Hepatocyte (in vitro differentiated cells): Measurements from ENCODE around the gene ZFPM1. TPM values are rescaled to one million over a fixed set of nuclear protein-coding genes. Genes with fewer than 3 reads are reported as not detected.

ENCODE experiments used
- DNase-seq: peaks from one replicate; pipeline ENCODE4 v3.0.0-alpha.2; 2016; ENCODE audit warnings: low spot score
- H2AFZ ChIP-seq: fragments of 200-600 bp; sonication (generic); 2 replicates; pipeline ENCODE4 v1.6.0; 2016; ENCODE audit warnings: antibody characterized with exemption, mild to moderate bottlenecking
- H3K27ac ChIP-seq: fragments of 200-600 bp; sonication (generic); 2 replicates; pipeline ENCODE4 v1.5.1; 2016; ENCODE audit warnings: mild to moderate bottlenecking
- H3K27me3 ChIP-seq: fragments of 200-600 bp; sonication (generic); 2 replicates; pipeline ENCODE4 v1.6.1; 2016
- H3K36me3 ChIP-seq: fragments of 200-600 bp; sonication (generic); replicated peaks from 2 replicates; pipeline ENCODE4 v1.5.1; 2016; ENCODE audit warnings: low read depth; ENCODE audit not compliant: insufficient read depth
- H3K4me1 ChIP-seq: fragments of 200-600 bp; sonication (generic); 2 replicates; pipeline ENCODE4 v1.5.1; 2016; ENCODE audit warnings: mild to moderate bottlenecking, moderate library complexity; ENCODE audit not compliant: insufficient read depth
- H3K4me2 ChIP-seq: fragments of 200-600 bp; sonication (generic); 2 replicates; pipeline ENCODE4 v1.6.0; 2016
- H3K4me3 ChIP-seq: fragments of 200-600 bp; sonication (generic); 2 replicates; pipeline ENCODE4 v1.5.1; 2016; ENCODE audit warnings: mild to moderate bottlenecking
- H3K79me2 ChIP-seq: fragments of 200-600 bp; sonication (generic); 2 replicates; pipeline ENCODE4 v1.6.0; 2017; ENCODE audit warnings: mild to moderate bottlenecking
- H3K9me2 ChIP-seq: fragments of 200-600 bp; sonication (generic); replicated peaks from 2 replicates; pipeline ENCODE4 v1.6.0; 2017; ENCODE audit warnings: mild to moderate bottlenecking; ENCODE audit not compliant: insufficient read depth
- H3K9me3 ChIP-seq: fragments of 200-600 bp; sonication (generic); 2 replicates; pipeline ENCODE4 v1.5.1; 2016; ENCODE audit warnings: low read depth, mild to moderate bottlenecking
- H4K20me1 ChIP-seq: fragments of 200-600 bp; sonication (generic); 2 replicates; pipeline ENCODE4 v1.6.0; 2016; ENCODE audit warnings: mild to moderate bottlenecking; ENCODE audit not compliant: insufficient read depth, poor library complexity, severe bottlenecking
- CTCF ChIP-seq: fragments of 200-600 bp; sonication (generic); IDR thresholded peaks from 2 replicates; pipeline ENCODE4 v1.5.1; 2016; ENCODE audit warnings: antibody characterized with exemption, mild to moderate bottlenecking; ENCODE audit not compliant: poor library complexity
- EZH2 ChIP-seq: fragments of 200-600 bp; sonication (generic); IDR thresholded peaks from 2 replicates; pipeline ENCODE4 v1.6.1; 2016; ENCODE audit warnings: antibody characterized with exemption, mild to moderate bottlenecking, borderline replicate concordance
- EZH2phosphoT487 ChIP-seq: fragments of 200-600 bp; sonication (generic); IDR thresholded peaks from one replicate; pipeline ENCODE4 v1.6.1; 2018; ENCODE audit warnings: antibody characterized with exemption, mild to moderate bottlenecking, low read depth, moderate library complexity; ENCODE audit not compliant: unreplicated experiment, severe bottlenecking
- WGBS: methylation state at CpG from one replicate; pipeline ENCODE4 v1.1.6; 2016; ENCODE audit warnings: low lambda C conversion rate; ENCODE audit errors: missing lambda C conversion rate; 5-methylcytosine and 5-hydroxymethylcytosine counted together
- microRNA-seq: library from miRNA; unstranded; fragments of <30 nt; microRNA quantifications from one replicate; pipeline ENCODE4, GENCODE V29; 2017
- polyA plus RNA-seq: library from polyadenylated mRNA; unstranded; fragments of >200 nt; fragmentation: Nextera tagmentation; extraction: Ambion mirVana; gene quantifications from 2 replicates; pipeline ENCODE4 v1.2.1, GENCODE V29; 2016
- small RNA-seq: library from RNA; depleted of rRNA; stranded (forward); fragments of <200 nt; gene quantifications from one replicate; pipeline ENCODE3, GENCODE V24; 2014
- total RNA-seq: library from RNA; depleted of rRNA; stranded (reverse); fragments of >200 nt; gene quantifications from 2 replicates; pipeline ENCODE4 v1.2.3, GENCODE V29; 2014

ZFPM1 gene
- total and polyA plus RNA-seq, 2 experiments from 2014 or later: 4.1 to 11.9 TPM

- no peaks in the 10 kb centered on the region for H3K36me3 ChIP-seq
- H3K27me3 ChIP-seq: no peaks in the 10 kb centered on the region
- H3K27ac ChIP-seq: no peak overlapping the region
- DNase-seq: no peak
- H3K4me1 ChIP-seq: no peaks in the 10 kb centered on the region
- no peak overlapping the region for H3K4me2 ChIP-seq
- H3K9me3 ChIP-seq: no peaks in the 10 kb centered on the region
- H3K9me2 ChIP-seq: no peaks in the 10 kb centered on the region
- 86% methylated on average over 6 of the region's 6 CpGs for WGBS
- H2AFZ ChIP-seq: no peak overlapping the region
- TF ChIP-seq EZH2phosphoT487 (no peak), CTCF (no peak), EZH2 (no peak)
- H4K20me1 ChIP-seq: peaks cover 26% of the 10 kb centered on the region
- peaks cover 29% of the 10 kb centered on the region for H3K79me2 ChIP-seq
- H3K4me3 ChIP-seq: no peak overlapping the region
Measured at GRCh38 chr16:88584676-88585075, 131.6 kb downstream of the ZFPM1 start.

DNA sequence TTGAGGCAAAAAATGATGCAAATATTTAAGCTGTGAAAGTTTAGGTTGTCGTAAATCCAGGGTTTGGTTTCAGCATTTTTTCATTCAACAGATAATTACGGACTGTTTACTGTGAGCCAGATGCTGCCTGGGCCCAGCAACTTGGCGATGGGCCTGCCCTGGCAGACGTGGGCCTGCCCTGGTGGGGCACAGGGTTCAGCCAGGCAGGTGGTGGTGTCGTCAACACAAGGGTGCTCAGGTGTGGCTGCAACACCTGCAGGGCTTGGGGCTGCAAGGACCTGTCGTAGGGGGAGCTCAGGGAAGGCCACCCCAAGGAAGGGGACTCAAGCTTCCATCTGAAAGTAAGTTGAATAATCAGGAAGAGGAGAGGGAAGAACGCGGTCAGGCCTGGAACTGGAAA lies 132.2 kb downstream of the ZFPM1 start:
- peaks cover 27% of the 10 kb centered on the region for H3K79me2 ChIP-seq

DNA sequence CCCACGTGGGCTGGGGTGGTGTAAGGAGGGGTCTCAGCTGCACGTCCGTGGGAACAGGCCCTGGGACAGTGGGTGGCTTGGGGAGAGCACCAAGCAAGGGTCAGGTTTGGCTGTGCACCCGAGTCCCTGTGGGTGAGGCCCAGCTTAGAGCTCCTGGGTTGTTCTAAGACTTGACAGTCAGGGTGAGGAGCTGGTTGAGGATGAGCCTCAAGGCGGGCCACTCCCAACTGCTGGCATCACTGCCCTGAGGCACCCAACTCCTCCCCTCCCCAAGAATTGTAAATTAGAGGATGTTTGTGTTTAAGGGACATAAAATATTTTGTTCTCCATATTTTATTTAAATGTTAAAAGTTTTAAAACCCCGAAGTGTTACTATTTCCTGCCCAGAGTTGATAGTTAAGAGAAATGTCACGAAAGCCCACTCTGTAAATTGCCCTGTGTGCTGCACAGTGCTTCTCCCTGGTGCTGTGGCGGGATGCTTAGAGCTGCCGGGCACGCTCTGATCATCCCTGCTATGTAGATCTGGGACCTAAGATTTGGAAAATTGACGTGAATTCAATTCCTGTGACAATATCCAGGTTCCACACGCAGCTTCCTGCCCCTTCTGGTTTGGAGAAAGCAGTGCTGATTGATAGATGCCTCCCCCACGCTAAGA lies 133.0 kb downstream of the ZFPM1 start:
- TF ChIP-seq CTCF (no peak), EZH2 (no peak), EZH2phosphoT487 (no peak)
- WGBS: 95% methylated on average over 13 of the region's 13 CpGs
- Histone ChIP-seq H3K4me1 (no peaks in the 10 kb centered on the region), H3K27me3 (no peaks in the 10 kb centered on the region), H3K27ac (no peak overlapping the region), H3K79me2 (peaks cover 27% of the 10 kb centered on the region), H3K36me3 (no peaks in the 10 kb centered on the region), H3K4me2 (no peak overlapping the region), H4K20me1 (peaks cover 18% of the 10 kb centered on the region), H3K9me2 (no peaks in the 10 kb centered on the region), H2AFZ (no peak overlapping the region), H3K4me3 (no peak overlapping the region), H3K9me3 (no peaks in the 10 kb centered on the region)
- DNase-seq: no peak

More for the DNA sequence above, 132.2 kb downstream of the ZFPM1 start:
- no peak overlapping the region for H3K27ac ChIP-seq
- H3K27me3 ChIP-seq: no peaks in the 10 kb centered on the region
- no peak overlapping the region for H3K4me3 ChIP-seq
- no peak for DNase-seq
- no peak overlapping the region for H3K4me2 ChIP-seq
- 85% methylated on average over 8 of the region's 8 CpGs for WGBS
- no peak overlapping the region for H2AFZ ChIP-seq
- H3K36me3 ChIP-seq: no peaks in the 10 kb centered on the region
- H3K4me1 ChIP-seq: no peaks in the 10 kb centered on the region
- peaks cover 24% of the 10 kb centered on the region for H4K20me1 ChIP-seq
- no peaks in the 10 kb centered on the region for H3K9me3 ChIP-seq
- no peak for TF ChIP-seq EZH2phosphoT487
- TF ChIP-seq EZH2: no peak
- TF ChIP-seq CTCF: no peak
- H3K9me2 ChIP-seq: no peaks in the 10 kb centered on the region

Small RNAs within 50 kb of the gene (microRNA-seq; reads per million reads assigned to microRNA genes)
- 4.5 reads per million, percentile 5 among the genes with 10 or more reads in this experiment for gene MIR5189

Small RNAs within 50 kb of the gene (small RNA-seq; reads per million reads assigned to genes)
- gene MIR5189: 0.34 reads per million, percentile 15 among the genes with 10 or more reads in this experiment

Other genes with a start within 250 kb of the ZFPM1 start
- 0.72 and 1.0 TPM in 2 replicates for gene ZNF469, start 70.3 kb upstream of the ZFPM1 start, total RNA-seq
- gene ZNF469, start 70.3 kb upstream of the ZFPM1 start, polyA plus RNA-seq: 0.94 and 1.3 TPM in 2 replicates
- 8.1 and 16.8 TPM in 2 replicates for gene ZC3H18, start 117.1 kb downstream of the ZFPM1 start, total RNA-seq
- 30.7 and 37.1 TPM in 2 replicates for gene ZC3H18, start 117.1 kb downstream of the ZFPM1 start, polyA plus RNA-seq
- gene IL17C, start 185.3 kb downstream of the ZFPM1 start, total RNA-seq: 0.40 TPM in 1 of 2 replicates, not detected in the other
- gene IL17C, start 185.3 kb downstream of the ZFPM1 start, polyA plus RNA-seq: 0.57 and 0.79 TPM in 2 replicates
- gene CYBA, start 197.8 kb downstream of the ZFPM1 start, total RNA-seq: 196 and 255 TPM in 2 replicates
- gene CYBA, start 197.8 kb downstream of the ZFPM1 start, polyA plus RNA-seq: 419 and 516 TPM in 2 replicates
- gene MVD, start 209.8 kb downstream of the ZFPM1 start, total RNA-seq: 71.9 and 78.6 TPM in 2 replicates
- 142 and 152 TPM in 2 replicates for gene MVD, start 209.8 kb downstream of the ZFPM1 start, polyA plus RNA-seq
- gene SNAI3, start 233.2 kb downstream of the ZFPM1 start, total RNA-seq: 1.7 and 2.5 TPM in 2 replicates
- gene SNAI3, start 233.2 kb downstream of the ZFPM1 start, polyA plus RNA-seq: 4.1 and 5.0 TPM in 2 replicates